Loucy (cell line): ENCODE results near the gene PRKAG3.

ENCODE experiments used
- CTCF ChIP-seq: fragments of 200-600 bp; sonication (generic); conservative IDR thresholded peaks from 2 replicates; pipeline ENCODE4 v1.5.1; 2014; ENCODE audit warnings: mild to moderate bottlenecking, antibody characterized with exemption, low read length
- EZH2phosphoT487 ChIP-seq: fragments of 200-600 bp; IDR thresholded peaks from 2 replicates; pipeline ENCODE4 v1.6.1; 2018; ENCODE audit warnings: antibody characterized with exemption, mild to moderate bottlenecking, moderate library complexity, borderline replicate concordance

GRCh38 chr2:218780046-218780445, 51.6 kb downstream of the PRKAG3 start:
- TF ChIP-seq CTCF (no peak), EZH2phosphoT487 (no peak)
